SK-N-MC (cell line): ENCODE data around the gene CLC.
"Not testable (repeated sequence)": the region's sequence is repeated elsewhere in the genome, so short reads cannot be mapped to it uniquely, and the experiment has no call there.

Source experiments
- EZH2 ChIP-seq: fragments of 200-600 bp; sonication (generic); IDR thresholded peaks from one replicate; pipeline ENCODE4 v1.6.1; 2017; ENCODE audit warnings: antibody characterized with exemption
- FOXP2 ChIP-seq: optimal IDR thresholded peaks from 2 replicates; pipeline ENCODE3; 2011; ENCODE audit warnings: mild to moderate bottlenecking, moderate library complexity; ENCODE audit not compliant: insufficient read depth; ENCODE audit errors: extremely low read length, control extremely low read depth
- POLR2AphosphoS5 ChIP-seq: IDR thresholded peaks from 2 replicates; pipeline ENCODE4 v1.6.1; 2012; ENCODE audit warnings: mild to moderate bottlenecking, low read depth, low read length, borderline replicate concordance

GRCh38 chr19:39688637-39689036, 49.2 kb downstream of the CLC start:
- TF ChIP-seq EZH2, POLR2AphosphoS5, FOXP2: not testable (repeated sequence)
